B cell (primary cell): ENCODE data around the gene PA2G4.

ENCODE experiments used
- EZH2 ChIP-seq: IDR thresholded peaks from 2 replicates; pipeline ENCODE4 v1.6.1; 2012; ENCODE audit warnings: borderline replicate concordance, low read depth, mild to moderate bottlenecking, moderate library complexity, low read length; ENCODE audit not compliant: insufficient read depth, poor library complexity, severe bottlenecking
- TF ChIP-seq, protein P1 (sequence below): fragments of 200-600 bp; IDR thresholded peaks from one replicate; pipeline ENCODE4 v1.8.0; 2022; ENCODE audit warnings: antibody characterized with exemption, mild to moderate bottlenecking

DNA sequence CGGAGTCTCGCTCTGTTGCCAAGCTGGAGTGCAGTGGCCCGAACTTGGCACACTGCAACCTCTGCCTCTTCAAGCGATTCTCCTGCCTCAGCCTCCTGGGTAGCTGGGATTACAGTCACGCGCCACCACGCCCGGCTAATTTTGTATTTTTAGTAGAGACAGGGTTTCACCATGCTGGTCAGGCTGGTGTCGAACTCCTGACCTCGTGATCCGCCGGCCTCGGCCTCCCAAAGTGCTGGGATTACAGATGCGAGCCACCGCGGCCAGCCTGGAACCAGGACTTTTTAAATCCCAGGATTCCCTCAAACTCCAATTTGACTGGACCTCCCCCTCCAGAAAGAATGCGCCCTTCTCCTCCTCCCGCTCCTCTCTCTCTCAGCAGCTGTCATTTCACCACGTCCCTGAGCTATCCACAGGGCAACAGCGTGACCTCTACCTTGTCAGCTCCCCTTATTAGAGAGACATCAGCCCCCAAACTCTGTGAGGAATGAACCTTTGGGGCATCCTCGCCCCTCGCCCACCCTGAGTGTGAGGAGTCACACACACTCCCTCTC is 25.7 kb downstream of the PA2G4 start:
- TF ChIP-seq, protein P1, sequence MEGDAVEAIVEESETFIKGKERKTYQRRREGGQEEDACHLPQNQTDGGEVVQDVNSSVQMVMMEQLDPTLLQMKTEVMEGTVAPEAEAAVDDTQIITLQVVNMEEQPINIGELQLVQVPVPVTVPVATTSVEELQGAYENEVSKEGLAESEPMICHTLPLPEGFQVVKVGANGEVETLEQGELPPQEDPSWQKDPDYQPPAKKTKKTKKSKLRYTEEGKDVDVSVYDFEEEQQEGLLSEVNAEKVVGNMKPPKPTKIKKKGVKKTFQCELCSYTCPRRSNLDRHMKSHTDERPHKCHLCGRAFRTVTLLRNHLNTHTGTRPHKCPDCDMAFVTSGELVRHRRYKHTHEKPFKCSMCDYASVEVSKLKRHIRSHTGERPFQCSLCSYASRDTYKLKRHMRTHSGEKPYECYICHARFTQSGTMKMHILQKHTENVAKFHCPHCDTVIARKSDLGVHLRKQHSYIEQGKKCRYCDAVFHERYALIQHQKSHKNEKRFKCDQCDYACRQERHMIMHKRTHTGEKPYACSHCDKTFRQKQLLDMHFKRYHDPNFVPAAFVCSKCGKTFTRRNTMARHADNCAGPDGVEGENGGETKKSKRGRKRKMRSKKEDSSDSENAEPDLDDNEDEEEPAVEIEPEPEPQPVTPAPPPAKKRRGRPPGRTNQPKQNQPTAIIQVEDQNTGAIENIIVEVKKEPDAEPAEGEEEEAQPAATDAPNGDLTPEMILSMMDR, result no peak
- no peak for TF ChIP-seq EZH2
